Medulla oblongata (tissue), 1 donor: ENCODE data around the gene KCNJ12.
"Not testable (repeated sequence)": the region's sequence is repeated elsewhere in the genome, so short reads cannot be mapped to it uniquely, and the experiment has no call there.

Experiments
- DNase-seq: peaks from one replicate; pipeline ENCODE4 v3.0.0-alpha.2; 2015; ENCODE audit errors: extremely low spot score

KCNJ12 gene

GRCh38 chr17:21349358-21350050 is 26.7 kb upstream of the KCNJ12 start:
- not testable (repeated sequence) for DNase-seq

GRCh38 chr17:21350495-21350894 is 25.7 kb upstream of the KCNJ12 start:
- DNase-seq = not testable (repeated sequence)

DNA sequence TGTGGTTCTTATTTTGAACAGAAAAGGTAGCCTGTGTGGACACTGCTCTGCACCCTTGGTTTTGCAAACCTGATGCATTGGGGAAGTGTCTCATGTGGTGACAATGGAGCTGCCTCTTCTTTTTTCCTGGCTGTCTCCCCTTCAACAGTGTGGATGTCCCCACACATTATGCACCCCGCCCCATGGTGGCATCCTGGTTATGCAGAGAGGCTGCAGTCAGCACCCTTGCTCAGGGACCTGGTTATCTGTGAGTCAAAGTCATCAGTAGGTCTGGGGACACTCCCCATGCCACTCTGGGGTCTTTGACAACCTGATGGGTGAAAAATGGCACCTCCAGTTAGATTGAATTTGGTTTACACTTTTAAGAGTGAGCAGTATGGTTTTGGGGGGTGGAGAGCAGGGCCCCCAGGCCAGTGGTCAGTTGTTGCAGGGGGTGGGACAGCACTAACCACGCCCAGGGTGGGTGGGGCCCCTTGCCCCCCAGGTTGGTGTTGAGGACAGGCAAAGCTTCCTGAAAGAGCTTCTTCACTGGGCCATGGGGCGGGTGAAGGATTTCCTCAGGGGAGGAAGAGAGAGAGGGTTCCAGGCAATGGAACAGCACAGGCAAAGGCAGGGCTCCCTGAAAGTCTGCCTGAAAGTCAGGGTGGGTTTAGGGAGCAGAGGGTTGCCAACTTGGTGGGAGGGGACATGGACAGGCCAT is 24.6 kb upstream of the KCNJ12 start:
- no peak for DNase-seq

GRCh38 chr17:21352221-21352980 is 23.8 kb upstream of the KCNJ12 start:
- no peak for DNase-seq

DNA sequence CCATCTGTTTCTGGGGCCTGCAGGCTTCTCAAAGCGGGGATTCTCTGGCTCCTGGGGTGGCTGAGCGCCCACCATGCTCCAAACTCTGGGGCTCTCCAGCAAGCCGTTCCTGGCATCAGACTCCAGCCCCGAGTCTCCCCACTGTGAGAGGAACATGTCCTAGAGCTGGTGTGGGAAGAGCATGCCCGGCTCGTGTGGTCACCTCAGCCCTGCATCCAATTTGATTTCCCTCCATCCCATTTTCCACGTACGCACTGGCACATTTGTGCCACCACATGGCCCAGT is 23.2 kb upstream of the KCNJ12 start:
- DNase-seq = no peak

DNA sequence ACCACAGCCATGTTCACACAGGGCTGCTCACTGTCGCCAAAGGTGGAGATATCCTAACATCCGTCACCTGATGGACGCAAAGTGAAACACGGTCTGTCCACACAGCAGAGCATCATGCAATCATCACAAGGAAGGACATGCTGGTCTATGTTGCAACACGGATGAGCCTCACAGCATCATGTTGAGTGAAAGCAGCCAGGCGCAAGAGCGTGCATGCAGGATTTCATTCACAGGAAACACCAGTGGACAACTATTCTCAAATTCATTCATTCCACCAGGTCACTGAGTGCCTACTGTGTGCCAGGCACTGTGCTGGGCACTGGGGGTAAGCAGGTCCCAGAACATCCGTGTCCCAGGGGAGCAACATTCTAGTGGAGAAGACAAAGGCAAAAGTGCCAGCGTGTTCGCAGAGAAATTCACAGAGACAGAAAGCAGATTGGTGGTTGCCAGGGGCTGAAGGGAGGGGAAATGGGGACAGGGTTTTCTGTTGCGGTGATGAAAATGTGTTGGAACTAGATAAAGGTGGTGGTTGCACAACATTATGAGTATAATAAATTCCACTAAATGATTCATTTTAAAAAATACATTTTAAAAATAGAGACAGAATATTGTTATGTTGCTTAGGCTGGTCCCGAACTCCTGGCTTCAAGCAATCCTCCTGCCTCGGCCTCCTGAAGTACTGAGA is 22.7 kb upstream of the KCNJ12 start:
- DNase-seq = no peak

DNA sequence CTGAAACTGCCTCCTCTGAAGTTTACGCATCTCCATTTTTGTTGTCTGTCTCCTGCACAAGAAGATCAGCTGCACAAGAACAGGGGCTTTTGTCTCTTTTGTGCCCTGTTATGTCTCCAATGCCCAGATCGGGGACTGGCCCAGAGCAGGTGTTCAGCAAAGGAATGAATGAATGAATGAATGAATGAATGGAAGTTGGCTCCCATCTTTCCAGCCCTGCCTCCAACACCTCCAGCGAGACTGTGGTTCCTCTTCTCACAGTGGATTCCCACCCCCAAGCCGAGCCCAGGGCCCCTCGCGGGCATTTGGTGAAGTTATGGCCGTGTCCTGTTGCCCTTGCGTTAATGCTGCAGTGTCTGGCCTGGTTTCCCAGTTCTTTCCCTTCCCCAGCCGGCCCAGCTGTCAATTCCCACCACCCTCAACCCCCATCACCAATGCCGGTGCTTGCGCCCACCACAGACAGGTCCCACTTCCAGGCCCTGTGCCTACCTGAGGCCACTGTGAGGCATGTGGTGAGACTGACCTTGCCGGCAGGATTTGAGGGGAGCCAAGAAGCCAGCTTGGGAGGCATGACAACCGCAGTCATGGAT is 21.3 kb upstream of the KCNJ12 start:
- no peak for DNase-seq

GRCh38 chr17:21355586-21355985 is 20.6 kb upstream of the KCNJ12 start:
- DNase-seq = no peak

GRCh38 chr17:21356537-21357127 is 19.5 kb upstream of the KCNJ12 start:
- DNase-seq = no peak

DNA sequence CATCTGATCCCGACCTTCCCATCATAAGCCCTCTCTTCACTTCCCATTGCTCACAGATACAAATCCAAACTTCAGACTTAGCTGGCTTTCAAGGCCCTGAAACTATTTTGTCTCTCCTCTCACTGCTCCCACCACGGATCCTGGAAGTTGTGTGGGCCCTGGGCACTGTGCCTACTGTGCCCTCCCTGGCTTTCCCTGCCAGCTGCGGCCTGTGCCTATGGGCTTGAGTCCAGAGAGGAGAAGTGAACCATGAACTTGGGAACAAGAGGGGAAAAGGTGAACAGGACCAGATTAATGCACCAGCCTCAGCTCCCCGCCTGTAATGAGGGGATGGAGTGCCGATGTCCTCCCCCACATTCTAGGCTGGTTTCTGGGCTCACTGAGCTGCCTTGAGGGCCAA is 18.9 kb upstream of the KCNJ12 start:
- DNase-seq = no peak

DNA sequence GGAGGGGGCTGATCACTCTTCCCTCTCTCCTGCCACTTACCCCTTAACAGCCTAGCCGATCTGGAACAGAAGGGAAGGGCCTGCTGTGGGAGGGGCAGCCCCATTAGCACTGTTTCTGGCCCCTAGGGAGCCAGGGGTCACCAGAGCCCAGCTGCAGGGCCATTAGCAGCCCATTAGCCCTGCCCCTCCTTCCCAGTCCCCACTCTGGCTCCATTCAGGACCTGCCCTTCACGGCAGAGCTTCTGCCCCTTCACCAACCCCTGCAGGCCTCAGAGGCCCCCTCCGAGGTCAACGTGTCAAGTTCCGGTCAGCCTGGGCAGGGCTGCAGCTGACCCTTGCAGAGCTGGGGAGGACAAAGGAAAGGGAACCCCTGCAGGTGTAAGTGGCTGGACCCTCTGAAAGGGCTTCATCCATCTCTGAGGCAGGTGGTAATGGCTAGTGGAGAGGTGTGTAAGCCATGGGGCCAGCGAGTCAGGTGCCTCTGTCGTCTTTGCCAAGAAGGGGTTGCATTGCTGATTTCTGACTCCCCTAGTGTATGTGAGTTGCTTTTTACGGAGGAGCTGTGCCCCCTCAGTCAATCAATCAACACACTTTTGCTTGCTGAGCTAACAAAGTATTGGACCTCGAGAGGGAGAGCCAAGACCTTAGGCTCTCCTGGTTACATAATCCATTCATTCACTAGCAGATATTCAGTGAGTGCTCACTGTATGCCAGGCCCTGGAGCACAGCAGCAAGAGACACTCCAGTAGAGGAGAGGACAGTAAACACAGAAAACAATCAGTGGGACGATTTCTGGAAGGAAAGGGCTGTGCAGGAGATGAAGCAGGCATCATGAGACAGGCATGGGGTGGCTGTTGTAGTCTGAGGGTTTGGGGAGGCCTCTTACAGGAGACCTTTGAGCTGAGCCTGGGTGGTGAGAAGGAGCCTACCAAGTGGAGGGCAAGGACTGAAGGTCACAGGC is 18.2 kb upstream of the KCNJ12 start:
- DNase-seq = no peak

DNA sequence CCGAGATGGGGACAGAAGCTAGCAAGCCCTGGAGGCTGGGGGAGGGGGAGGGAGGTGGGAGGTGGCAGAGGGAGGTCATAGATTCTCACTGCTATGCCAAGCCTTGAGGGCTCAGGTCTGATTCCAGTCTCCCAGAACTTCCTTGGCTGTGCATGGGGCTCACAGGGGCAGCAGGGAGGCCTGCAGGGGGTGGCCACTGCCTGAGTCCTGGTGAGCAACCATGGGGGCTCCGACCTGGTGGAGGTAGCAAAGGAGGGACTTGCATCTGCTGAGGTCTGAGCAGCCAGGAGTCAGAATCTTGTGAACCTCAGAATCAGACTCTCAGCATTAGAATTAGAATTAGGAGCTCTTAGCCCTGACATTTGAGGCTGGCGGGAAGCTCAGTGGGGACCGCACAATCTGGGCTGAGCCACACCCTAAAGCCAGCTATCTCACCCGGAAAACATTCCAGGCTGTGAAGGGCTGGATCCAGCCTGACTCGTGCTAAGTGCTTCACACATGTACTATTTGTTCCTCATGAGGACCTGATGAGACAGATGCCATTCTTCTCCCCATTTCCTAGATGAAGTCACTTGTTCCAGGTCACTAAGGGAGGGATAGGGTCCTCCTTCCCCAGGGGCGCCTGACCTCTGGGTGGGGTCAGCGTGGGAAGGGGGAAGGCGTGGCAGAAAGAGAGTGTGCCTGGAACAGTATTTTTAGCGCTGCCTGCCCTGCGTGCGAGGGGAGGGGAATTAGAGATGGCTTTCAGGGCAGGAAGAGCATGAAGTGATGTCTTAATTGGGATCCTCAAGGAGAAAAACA is 17.3 kb upstream of the KCNJ12 start:
- no peak for DNase-seq

DNA sequence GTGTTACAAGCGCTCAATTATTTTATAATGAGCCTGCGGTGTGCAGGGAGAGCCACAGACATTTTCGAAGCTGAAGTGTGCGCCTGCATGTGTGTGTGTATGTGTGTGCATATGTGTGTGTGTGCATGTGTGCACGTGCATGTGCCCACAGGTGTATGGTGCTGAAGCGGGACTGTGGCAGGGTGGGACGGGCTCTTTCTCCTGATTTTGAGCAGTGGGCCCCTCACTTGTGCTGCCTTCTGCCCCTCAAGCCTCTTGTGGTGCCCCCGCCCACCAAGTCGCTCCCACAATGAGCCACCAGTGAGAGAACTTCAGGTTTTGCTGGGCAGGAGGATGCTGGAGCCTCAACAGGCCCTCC is 16.7 kb upstream of the KCNJ12 start:
- no peak for DNase-seq

DNA sequence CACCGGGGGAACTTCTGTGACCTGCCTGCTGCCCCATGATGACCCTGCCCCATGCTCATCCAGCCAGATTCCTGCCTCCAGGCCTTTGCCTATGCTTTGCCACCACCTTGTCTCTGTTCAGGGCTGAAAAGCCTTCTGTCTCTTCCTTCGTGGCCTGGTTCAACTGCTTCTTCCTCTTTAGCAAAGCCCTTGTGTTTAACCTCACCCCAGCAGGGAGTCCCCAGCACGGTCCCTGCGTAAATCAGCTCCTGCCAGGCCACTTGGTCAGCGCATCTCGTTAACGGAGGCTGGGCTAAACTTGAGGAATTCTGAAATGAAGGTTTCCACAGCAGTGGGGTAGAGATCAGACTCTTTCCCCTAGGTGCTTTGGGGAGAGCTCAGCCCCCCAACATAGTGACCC is 16.1 kb upstream of the KCNJ12 start:
- DNase-seq = no peak

DNA sequence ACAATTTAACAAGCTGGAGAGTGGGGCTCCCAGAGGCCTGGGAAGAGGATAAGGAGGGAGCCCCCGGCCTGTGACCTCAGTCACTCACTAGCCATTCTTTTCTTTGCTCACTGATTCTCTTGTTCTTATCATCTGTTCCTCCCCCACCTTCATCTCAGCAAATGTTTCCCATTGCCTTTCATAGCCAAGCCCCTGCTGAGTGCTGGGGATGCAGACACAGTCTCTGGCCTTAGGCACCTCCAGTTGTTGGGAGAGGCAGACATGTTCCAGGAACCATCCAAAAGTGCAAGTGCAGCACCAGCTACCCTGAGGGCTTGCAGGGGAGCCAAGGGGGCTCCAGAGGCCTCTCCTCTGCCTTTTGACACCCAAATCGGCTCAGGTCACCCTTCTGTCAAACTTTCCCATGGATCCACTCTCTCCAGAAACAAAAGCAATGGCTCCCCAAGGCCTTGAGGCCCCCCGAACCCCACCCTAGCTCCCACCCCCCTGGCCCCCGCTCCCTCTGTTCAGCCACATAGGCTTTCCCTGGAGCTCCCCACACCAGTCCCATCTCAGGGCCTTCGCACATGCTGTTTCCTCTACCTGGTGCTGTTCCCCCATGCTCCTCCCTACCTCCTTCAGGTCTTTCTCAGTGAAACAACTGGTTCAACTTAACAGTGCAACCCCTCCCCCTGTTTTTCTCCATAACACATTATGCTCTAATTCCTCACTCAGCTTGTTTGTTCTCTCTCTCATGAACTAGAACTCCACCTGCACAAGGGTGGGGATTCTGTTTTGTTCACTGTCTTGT is 14.9 kb upstream of the KCNJ12 start:
- no peak for DNase-seq

DNA sequence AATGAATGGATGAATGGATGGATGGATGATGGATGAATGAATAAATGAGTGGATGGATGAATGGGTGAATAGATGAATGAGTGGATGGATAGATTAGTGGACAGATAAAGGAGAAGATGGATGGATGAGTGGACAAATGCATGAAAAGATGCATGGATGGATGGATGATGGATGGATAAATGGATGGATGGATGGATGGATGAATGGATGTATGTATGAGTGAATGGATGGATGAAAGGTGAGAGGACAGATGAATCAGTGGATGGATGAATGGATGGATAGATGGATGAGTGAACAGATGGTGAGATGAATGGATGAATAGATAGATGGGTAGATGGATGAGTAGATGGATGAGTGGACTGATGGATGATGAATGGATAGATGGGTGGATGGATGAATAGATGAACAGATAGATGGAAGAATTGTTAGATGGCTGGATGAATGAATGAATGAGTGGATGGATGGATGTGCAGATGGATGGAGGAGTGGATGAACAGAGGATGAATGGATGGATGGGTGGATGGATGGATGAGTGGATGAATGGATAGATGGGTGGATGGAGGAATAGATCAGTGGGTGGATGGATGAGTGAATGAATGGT is 13.7 kb upstream of the KCNJ12 start:
- no peak for DNase-seq

- DNase-seq = no peak
These were observed 12.1 kb upstream of the KCNJ12 start for GRCh38 chr17:21363776-21364642.

DNA sequence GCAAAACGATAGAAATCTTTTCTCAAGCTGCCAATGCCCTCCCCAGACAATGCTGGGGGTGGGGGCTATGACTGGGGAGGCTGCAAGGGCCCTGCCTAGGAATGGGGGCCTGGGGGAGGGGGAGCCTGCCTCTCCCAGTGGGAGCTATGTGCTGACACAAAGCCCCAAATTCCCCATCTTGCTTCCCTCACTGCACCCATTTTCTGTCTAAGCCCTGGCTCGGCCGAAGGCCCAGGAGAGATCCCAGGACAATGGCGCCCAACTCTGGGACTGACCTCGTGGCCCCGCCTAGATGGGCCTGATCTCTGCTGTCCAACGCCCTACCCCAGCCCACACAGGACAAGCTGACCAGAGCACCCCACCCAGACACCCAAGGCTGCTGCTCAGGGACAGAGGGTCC is 11.1 kb upstream of the KCNJ12 start:
- DNase-seq = no peak
